Lower lobe of right lung (tissue), 2 donors: ENCODE measurements around the gene DDX55. TPM values are rescaled to one million over a fixed set of nuclear protein-coding genes. Genes with fewer than 3 reads are reported as not detected.

Source experiments
- ATAC-seq, 2 donors: fragments of 200-7000 bp; cut with Tn5 transposase; one replicate each; pipeline ENCODE4 v1.9.1; 2020 to 2022; ENCODE audit warnings: mild to moderate bottlenecking in 2 of 2, moderate library complexity in 2 of 2
- DNase-seq: peaks from one replicate; pipeline ENCODE4 v3.0.0-alpha.2; 2020
- H3K27ac ChIP-seq: fragments of 200-600 bp; one replicate; pipeline ENCODE4 v1.8.0; 2022
- H3K27me3 ChIP-seq: fragments of 200-600 bp; one replicate; pipeline ENCODE4 v1.8.0; 2022; ENCODE audit warnings: low read depth
- H3K36me3 ChIP-seq: fragments of 200-600 bp; one replicate; pipeline ENCODE4 v1.8.0; 2022; ENCODE audit warnings: mild to moderate bottlenecking
- H3K4me1 ChIP-seq: fragments of 200-600 bp; one replicate; pipeline ENCODE4 v1.8.0; 2022
- H3K4me3 ChIP-seq: fragments of 200-600 bp; one replicate; pipeline ENCODE4 v1.8.0; 2022; ENCODE audit warnings: mild to moderate bottlenecking
- H3K9me3 ChIP-seq: fragments of 200-600 bp; one replicate; pipeline ENCODE4 v1.8.0; 2022
- CTCF ChIP-seq: fragments of 200-600 bp; IDR thresholded peaks from one replicate; pipeline ENCODE4 v1.8.0; 2022; ENCODE audit warnings: antibody characterized with exemption, mild to moderate bottlenecking
- intact Hi-C: fragments of 100-400 bp; cut with DNase I; formaldehyde crosslinking; loops from one replicate; pipeline ENCODE4 v1.11.0; 2022
- total RNA-seq: library from RNA; stranded (reverse); fragmentation: NEBNext Ultra II Directional; extraction: Animal tissue kit (Norgen Biotek cat#: 25700); gene quantifications from one replicate; pipeline ENCODE4 v1.2.1, GENCODE V29; 2021
- donor health status: DM: no; HTN: yes; CAD: no; lungs with severe emphysema.

Gene DDX55
- total RNA-seq, 1 donor from 2014 or later, result 20.5 TPM

GRCh38 chr12:123648401-123648800, 46.5 kb downstream of the DDX55 start:
- intact Hi-C loops, result no loop called here
- no peaks in the 10 kb centered on the region for H3K27me3 ChIP-seq
- no peak for DNase-seq

GRCh38 chr12:123654129-123654701, 52.3 kb downstream of the DDX55 start:
- Histone ChIP-seq H3K4me1 (no peaks in the 10 kb centered on the region), H3K9me3 (no peaks in the 10 kb centered on the region), H3K36me3 (peaks cover 75% of the 10 kb centered on the region), H3K27me3 (no peaks in the 10 kb centered on the region), H3K27ac (no peak overlapping the region), H3K4me3 (no peak overlapping the region)
- intact Hi-C loops, result no loop called here
- no peak for TF ChIP-seq CTCF
- no peak for DNase-seq
- no peak for ATAC-seq

More at GRCh38 chr12:123648401-123648800, 46.5 kb downstream of the DDX55 start:
- no peak overlapping the region for H3K4me3 ChIP-seq
- no peak for TF ChIP-seq CTCF
- peaks cover 83% of the 10 kb centered on the region for H3K36me3 ChIP-seq
- H3K9me3 ChIP-seq, result no peaks in the 10 kb centered on the region
- no peak for ATAC-seq
- H3K27ac ChIP-seq, result no peak overlapping the region
- H3K4me1 ChIP-seq, result no peaks in the 10 kb centered on the region

DNA sequence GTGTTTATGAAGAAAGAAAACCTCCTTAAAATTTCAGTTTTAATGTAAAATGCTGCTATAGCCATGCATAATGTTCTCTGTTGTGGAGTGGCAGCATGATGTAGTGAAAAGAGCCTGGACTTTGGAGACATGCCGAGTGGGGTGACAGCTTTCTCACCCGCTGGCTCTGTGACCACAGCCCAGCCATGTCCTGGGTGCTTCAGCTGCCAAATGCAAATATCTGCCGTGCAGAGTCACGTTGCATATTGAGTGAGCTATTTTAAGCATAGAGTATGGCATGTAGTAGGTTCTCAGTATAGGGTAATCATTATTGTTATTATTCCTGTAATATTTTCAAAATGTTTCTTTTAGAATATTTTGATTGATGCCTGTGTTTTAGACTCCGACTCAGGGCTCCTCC, 53.5 kb downstream of the DDX55 start:
- H3K36me3 ChIP-seq, result peaks cover 75% of the 10 kb centered on the region
- H3K9me3 ChIP-seq, result no peaks in the 10 kb centered on the region
- no peak overlapping the region for H3K4me3 ChIP-seq
- DNase-seq, result no peak
- intact Hi-C loops, result no loop called here
- no peaks in the 10 kb centered on the region for H3K4me1 ChIP-seq
- no peaks in the 10 kb centered on the region for H3K27me3 ChIP-seq
- no peak overlapping the region for H3K27ac ChIP-seq
- ATAC-seq, result no peak
- TF ChIP-seq CTCF, result no peak

DNA sequence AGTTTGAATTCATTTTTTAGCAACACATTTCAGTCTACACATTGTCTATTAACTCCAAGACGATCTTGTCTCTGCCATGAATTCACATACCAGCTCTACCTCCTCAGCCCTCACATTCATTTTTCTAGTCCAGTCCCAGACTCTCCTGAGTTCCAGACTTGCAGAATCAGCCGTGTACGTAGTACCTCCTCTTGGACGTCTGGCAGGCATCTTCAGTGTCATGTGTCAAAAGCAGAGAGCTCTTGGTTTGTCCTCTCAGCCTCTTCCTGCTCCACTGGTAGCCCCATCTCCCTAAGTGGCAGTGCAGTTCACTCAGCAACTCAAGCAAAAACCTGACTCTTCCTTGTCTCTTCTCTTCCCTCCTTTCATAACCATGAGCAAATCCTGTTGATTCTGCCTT, 54.5 kb downstream of the DDX55 start:
- no peaks in the 10 kb centered on the region for H3K4me1 ChIP-seq
- DNase-seq, result no peak
- peaks cover 73% of the 10 kb centered on the region for H3K36me3 ChIP-seq
- TF ChIP-seq CTCF, result no peak
- no peak overlapping the region for H3K27ac ChIP-seq
- H3K9me3 ChIP-seq, result no peaks in the 10 kb centered on the region
- intact Hi-C loops, result no loop called here
- H3K4me3 ChIP-seq, result no peak overlapping the region
- ATAC-seq, result no peak
- no peaks in the 10 kb centered on the region for H3K27me3 ChIP-seq

DNA sequence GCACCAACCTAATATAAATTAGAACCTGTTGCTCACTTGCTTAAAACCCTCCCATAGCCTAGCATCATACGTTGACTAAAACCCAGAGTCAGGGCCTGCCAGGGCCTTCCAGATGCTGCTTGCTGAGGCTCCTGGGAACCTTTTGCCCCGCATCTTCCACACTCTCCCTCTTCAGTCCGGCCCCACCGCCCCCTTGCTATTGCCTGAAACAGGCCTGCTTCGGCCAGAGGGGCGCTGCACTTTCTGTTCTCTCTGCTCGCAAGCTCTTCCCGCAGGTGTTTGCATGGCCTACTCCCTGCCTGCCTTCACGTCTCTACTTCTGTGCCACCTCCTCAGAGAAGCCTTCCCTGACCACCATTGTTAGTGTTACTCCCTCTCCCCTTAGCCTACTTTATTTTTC, 55.3 kb downstream of the DDX55 start:
- intact Hi-C loops, result no loop called here
- no peak for ATAC-seq

More for the DNA sequence above, 55.3 kb downstream of the DDX55 start:
- H3K4me3 ChIP-seq, result no peak overlapping the region
- TF ChIP-seq CTCF, result no peak
- peaks cover 67% of the 10 kb centered on the region for H3K36me3 ChIP-seq
- H3K27ac ChIP-seq, result no peak overlapping the region
- no peaks in the 10 kb centered on the region for H3K9me3 ChIP-seq
- no peaks in the 10 kb centered on the region for H3K4me1 ChIP-seq
- H3K27me3 ChIP-seq, result no peaks in the 10 kb centered on the region
- no peak for DNase-seq
